Measurements from ENCODE around the gene MBLAC2.

MBLAC2 gene

GRCh38 chr5:90461288-90461687 lies 13.3 kb downstream of the MBLAC2 start:
- DNase-seq (ENCODE audit: low read depth): no peak

DNA sequence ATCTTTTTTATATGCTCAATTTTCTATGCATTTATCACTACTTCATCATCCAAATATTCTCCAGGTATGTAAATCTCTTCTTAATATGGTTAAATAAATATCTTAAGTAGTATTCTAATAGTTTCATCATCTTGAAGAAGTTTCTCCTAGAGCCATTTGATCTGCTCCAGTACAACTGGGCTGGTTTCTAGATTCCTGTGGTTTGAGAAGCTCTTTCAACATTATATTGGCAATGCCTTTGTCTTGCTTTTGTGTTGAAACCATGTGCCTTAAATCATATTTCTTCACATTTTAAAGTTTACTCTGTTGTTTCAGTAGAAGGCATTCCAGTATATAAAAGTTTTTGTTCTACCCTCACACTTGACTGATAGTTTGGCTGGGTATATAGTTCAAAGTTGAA lies 27.6 kb downstream of the MBLAC2 start:
- no peak for DNase-seq (ENCODE audit: low read depth)

- no peak for DNase-seq (ENCODE audit: low read depth)
Measured at GRCh38 chr5:90440644-90441043, 33.9 kb downstream of the MBLAC2 start.

GRCh38 chr5:90438100-90438499 lies 36.5 kb downstream of the MBLAC2 start:
- DNase-seq (ENCODE audit: low read depth): no peak

DNA sequence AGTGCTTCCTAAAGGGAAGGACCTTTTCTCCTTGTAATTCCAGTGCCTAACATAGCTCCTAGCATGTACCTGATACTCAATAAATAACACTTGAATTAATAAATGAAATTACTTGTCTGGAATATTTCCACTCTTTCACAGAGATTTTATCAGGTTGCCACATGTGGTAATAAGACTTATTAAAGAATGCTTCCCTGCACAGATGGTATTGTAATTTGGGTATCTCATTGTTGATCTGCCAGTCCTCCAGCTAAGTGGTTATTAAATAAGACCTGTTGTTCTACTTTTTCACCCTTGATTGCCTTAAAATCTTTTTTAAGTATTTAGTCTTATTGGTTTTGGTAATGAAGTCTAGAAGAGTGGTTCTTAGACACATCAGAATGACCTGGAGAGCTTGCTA lies 36.9 kb downstream of the MBLAC2 start:
- no peak for DNase-seq (ENCODE audit: low read depth)

DNA sequence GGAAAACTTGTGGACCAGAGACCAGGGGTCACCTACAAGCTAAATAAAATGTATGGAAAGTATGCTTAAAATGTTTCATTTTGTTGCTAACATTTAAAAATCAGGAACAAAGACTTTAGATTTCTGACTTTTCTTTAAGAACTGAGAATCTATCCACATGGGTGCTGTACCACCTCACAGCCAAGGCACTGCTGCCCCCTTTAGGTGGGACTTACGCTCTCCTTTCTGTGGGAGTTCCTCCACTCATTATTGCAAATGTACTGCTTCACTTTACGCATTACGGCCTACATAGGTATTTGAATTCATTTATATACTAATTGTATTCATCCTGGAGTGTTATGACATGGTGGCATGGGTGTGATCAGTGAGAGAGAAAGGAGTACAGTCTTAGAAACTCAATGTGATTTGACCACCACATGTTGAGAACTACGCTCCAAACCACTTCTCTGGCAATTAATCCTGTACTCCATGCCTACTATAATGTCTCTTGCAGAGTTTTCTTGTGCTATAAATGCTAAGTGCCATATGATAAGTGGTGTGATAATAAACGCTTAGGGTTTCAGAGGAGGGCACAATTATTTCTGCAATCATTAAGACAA lies 40.4 kb downstream of the MBLAC2 start:
- DNase-seq (ENCODE audit: low read depth): peak; percentile 19

DNA sequence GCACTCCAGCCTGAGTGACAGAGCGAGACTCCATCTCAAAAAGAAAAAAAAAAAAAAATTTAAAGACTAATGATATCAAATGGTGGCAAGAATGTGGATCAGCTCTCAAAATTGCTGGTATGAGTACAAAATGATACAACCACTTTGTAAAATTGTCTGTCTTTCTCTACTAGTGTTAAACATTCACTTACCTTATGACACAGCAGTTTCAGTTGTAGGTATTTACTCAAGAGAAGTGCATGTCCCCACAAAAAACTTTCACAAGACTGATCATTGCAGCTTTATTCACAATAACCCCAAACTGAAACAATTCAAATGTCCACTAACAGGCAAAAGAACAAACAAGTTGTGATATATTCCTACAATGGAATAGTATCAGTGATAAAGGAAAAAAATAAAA lies 50.3 kb downstream of the MBLAC2 start:
- DNase-seq (ENCODE audit: low read depth): no peak

GRCh38 chr5:90421136-90421535 lies 53.4 kb downstream of the MBLAC2 start:
- no peak for DNase-seq (ENCODE audit: low read depth)

GRCh38 chr5:90418214-90418613 lies 56.4 kb downstream of the MBLAC2 start:
- no peak for DNase-seq (ENCODE audit: low read depth)

DNA sequence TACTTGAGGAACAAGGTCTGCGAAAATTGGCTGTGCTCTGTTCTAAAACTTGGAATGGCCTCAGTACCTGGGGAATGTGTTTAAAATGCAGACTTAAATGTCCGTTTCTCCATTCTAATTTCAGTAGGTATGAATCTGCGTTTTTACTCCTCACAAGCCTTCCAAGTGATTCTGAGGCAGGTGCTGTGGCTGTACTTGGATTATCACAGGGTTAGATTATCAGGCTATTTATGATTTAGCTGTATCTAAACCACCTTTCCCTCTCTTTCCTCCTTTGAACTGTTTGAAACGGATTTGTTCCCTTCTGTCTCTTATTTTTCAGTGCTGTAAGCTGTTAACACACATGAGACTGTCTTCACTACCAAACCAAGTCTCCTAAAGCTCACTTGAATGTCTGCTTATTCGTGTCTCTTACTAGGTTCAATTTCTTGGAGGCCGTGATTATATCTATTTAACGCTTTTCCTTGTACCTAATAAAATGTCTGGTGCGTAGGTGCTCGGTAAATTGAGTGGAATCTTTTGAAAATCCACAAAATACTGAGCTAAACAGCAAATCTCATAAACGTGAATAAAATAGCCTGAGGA lies 64.3 kb downstream of the MBLAC2 start:
- no peak for DNase-seq (ENCODE audit: low read depth)

GRCh38 chr5:90409318-90410177 lies 65.0 kb downstream of the MBLAC2 start, which contains the start of gene CETN3:
Gene CETN3 (minus strand): TSS chr5:90409756. CDS start chr5:90409661, 95 bp downstream.
- DNase-seq (ENCODE audit: low read depth): peak; percentile 85

DNA sequence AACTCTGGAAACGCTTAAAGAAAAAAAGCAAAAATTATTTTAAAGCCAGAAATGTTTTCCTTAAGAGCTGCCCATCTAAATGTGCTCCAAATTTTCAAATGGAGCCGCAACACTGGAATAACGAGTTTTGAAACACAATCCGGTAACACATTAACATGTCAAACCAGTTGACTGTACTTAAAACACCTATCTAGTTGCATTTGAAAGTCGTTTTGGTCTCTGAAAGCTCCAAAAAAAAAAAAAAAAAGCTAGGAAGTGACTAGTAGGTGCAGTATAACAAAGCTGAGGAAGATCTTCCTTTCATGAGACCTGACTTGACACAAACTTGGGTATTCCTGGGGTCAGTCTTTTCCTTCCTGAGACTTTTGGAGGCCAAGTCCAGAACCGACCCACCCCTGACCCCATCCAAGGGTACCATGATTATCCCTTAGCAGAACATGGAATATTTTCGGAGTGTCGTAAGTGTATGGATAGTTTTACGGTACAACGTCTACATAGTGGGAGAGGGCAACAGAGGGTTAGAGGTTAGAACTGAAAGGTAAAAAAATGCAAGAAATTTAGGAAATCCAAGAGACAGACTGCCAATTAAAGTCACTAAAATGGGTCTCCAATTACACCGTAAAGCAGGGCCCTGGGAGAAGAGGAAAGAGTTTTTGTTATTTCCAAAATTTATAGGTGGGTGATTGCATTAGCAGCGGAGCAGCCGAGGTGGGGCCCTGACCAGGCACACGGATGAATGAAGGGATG lies 65.8 kb downstream of the MBLAC2 start:
- DNase-seq (ENCODE audit: low read depth): peak; percentile 1
